HG02588 (cell line): ENCODE data around the gene ZNF513.
A peak's percentile ranks its signal among the peaks of the same experiment; 100 is the strongest.
"Not testable (repeated sequence)": the region's sequence is repeated elsewhere in the genome, so short reads cannot be mapped to it uniquely, and the experiment has no call there.

Source experiments
- ATAC-seq: cut with Tn5 transposase; IDR thresholded peaks from one replicate; pipeline ENCODE4 v1.9.1; 2021; ENCODE audit warnings: mild to moderate bottlenecking, moderate library complexity; ENCODE audit not compliant: unreplicated experiment

ZNF513 gene

GRCh38 chr2:27380626-27381545 lies at the start of gene ZNF513:
TSS of gene ZNF513 (minus strand) at chr2:27380734. CDS start at chr2:27380526, 208 bp downstream.
- ATAC-seq = peak; percentile 78

DNA sequence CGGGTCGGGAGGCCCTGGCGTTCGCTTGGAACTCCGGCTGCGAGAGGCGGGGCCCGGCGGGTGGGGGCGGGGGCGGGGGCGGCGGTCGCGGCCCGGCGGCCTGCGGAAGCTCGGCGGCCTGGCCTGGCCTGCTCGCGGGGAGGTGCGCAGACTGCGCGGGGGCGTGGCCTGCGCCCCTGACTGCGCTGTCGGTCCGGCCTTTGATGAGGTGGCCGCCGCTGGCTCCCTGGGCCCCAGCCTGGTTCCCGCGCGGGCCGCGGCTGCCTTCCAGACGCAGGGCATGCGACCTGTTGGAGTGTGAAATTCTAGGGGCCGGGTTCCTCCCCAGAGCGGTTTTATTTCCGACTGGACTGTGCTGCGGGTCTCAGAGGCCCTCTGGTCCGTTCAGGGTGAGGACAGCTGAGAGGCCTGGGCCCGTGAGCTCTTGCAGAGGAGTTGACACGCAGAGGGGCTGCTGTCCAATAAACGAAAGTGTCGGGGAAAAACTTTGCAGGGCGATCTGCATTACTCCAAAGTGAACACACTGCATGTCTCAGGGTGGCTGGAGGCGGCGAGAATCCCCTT lies 48.5 kb upstream of the ZNF513 start:
- ATAC-seq = peak; percentile 72

GRCh38 chr2:27428213-27428977 lies 47.9 kb upstream of the ZNF513 start, which contains the start of gene NRBP1:
TSS of gene NRBP1 (plus strand) at chr2:27428631. CDS start at chr2:27433274, 4,643 bp downstream.
- ATAC-seq = peak; percentile 85

- no peak for ATAC-seq
Observed at GRCh38 chr2:27427863-27428212, 47.3 kb upstream of the ZNF513 start.

DNA sequence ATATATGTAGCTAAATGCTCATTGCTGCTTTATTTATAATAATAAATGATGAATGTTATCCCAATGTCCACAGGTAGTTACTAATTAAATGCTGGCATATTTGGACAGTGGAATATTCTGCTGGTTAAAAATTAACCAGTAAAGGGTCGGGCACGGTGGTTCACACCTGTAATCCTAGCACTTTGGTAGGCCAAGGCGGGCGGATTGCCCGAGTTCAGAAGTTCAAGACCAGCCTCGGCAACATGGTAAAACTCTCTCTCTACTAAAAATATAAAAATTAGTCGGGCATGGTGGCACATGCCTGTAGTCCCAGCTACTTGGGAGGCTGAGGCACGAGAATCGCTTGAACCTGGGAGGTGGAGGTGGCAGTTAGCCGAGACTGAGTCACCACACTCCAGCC lies 44.5 kb upstream of the ZNF513 start:
- ATAC-seq = not testable (repeated sequence)

DNA sequence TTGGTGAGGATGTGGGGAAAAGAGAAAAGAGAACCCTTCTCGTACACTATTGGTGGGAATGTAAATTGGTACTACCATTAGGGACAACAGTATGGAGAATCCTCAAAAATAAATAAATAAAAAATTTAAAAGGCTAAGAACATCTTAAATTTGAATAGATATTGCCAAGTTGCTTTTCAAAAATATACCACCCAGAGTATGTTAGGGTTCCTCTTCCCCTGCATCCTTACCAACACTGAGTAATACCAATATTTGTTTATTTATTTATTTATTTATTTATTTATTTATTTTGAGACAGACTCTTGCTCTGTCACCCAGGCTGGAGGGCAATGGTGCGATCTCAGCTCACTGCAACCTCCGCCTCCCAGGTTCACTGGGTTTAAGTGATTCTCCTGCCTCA lies 42.4 kb upstream of the ZNF513 start:
- no peak for ATAC-seq

- no peak for ATAC-seq
Observed at GRCh38 chr2:27421660-27422250, 41.2 kb upstream of the ZNF513 start.

DNA sequence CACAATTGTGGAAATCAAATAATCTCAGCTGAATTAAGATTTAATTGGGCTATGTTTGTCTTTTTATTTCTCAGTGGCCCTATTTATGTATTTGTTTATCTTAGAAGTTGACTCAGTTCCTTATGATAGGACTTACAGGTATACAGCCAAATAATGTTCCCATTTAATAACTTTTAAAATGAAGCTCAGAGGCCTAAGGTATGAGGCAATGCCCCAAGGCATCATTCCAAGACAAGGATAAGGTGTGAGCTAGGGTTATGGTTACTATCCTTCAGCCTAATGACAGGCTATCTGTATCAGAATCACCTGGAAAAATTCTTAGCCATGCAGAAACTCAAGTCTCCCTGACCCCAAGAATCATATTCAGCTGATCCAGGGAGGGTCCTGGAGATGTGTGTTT lies 40.5 kb upstream of the ZNF513 start:
- no peak for ATAC-seq

DNA sequence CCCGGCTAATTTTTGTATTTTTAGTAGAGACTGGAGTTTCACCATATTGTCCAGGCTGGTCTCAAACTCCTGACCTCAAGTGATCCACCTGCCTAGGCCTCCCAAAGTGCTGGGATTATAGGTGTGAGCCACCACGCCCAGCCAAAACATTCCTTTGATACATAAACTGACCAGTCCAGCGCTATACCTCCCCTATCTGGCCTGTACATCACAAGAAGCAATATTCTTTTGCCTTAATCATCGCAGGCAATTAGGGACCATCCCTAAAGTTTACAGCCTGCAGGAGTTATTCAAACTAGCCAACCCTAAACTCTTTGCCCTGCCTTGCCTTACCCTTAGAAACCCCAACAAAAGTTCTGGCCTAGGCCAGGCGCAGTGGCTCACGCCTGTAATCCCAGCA lies 35.6 kb upstream of the ZNF513 start:
- no peak for ATAC-seq

GRCh38 chr2:27412419-27413152 lies 32.1 kb upstream of the ZNF513 start:
- no peak for ATAC-seq

DNA sequence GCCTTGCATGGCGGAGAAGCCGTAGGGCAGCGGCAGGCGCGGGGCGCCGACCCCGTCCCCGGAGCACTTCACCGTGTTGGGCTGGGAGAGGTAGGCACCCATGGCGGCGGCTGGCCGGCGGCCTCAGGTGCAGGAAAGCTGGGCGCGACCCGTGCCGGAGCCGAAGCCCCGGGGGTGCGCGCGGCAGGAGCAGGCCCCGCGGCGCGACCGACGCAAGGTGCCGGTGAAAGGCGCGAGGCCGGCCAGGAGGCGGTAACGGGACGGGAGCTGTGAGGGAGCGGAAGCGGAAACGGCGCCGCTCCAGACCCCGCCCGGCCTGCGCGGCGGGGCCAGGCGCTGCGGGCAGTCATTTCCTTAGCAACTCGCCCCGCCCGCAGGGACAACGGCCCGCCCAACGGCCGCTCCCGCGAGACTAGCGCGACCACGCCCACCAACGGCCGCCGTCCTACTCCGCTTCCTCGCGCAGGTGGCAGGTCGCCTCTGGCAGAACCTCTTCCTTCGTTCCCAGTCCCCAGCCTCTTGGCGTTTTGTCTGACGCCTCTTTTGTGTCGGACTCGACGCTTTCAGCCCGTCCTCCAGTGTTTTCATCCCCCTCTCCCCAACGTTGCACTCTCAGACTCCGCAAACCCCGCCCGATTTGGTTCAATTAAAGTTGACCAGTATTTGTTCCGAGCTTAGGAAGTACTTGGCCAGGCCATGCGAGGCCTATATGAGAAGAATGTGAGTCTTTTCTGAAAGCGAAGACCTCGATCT lies 29.0 kb upstream of the ZNF513 start, which contains the start of gene PPM1G:
TSS of gene PPM1G (minus strand) at position 271 of the 753 bp plus-strand sequence. CDS start at position 102, 169 bp downstream.
- peak; percentile 93 for ATAC-seq

GRCh38 chr2:27408601-27409320 lies 28.2 kb upstream of the ZNF513 start:
- peak; percentile 30 for ATAC-seq

DNA sequence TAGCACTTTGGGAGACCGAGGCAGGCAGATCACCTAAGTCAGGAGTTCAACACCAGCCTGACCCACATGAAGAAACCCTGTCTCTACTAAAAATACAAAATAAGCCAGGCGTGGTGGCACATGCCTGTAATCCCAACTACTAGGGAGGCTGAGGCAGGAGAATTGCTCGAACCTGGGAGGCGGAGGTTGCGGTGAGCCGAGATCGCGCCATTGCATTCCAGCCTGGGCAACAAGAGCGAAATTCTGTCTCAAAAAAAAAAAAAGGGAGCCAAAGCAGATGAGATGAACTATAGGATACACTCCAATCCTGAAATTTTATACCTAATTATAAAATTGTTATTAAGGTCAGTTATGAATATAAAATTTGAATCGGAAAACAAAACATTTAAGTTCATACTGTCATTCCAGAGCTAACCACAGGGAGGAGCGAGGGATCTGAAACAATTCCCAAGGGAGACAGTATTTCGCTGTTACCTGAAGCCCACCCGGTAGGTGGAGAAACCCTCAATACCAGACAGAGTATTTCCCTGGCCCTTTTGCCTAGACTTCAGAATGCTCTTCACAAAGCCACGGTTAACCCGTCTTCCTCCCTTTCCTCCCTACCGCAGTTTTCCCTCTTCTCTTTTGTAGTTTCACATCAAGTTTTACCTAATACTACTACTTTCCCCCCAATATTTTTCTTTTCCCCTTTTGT lies 27.4 kb upstream of the ZNF513 start:
- ATAC-seq = no peak

DNA sequence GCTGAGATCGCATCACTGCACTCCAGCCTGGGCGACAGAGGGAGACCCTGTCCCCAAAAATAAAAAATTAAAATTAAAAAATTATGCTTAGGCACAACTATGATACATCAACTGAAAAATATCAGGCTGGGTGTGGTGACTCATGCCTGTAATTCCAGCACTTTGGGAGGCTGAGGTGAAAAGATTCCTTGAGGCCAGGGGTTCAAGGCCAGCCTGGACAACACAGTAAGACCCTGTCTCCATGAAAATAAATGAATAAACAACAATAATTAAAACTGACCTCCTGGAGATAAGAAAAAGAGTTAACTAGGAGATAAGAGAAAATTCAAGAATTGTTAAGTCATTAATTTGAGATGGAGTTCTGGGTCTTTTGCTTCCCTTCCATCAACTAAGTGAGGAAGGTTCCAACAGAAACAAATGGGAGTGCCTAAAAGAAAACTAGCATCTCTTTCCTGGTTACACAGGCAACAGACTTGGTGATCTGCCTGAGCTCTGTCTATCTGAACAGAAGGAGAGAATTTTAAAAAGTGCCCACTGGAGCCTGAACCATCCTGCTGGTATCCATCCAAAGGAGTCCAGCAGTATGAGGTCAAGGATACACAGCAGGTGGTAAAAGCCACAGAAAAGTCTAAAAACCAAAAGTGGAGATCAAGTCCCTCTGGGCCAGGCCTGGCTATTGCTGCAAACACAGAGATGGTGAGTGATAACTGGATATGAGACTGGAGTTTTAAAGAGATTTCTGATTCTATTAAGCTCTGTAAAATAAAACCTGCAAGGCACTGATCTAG lies 20.0 kb upstream of the ZNF513 start:
- no peak for ATAC-seq

DNA sequence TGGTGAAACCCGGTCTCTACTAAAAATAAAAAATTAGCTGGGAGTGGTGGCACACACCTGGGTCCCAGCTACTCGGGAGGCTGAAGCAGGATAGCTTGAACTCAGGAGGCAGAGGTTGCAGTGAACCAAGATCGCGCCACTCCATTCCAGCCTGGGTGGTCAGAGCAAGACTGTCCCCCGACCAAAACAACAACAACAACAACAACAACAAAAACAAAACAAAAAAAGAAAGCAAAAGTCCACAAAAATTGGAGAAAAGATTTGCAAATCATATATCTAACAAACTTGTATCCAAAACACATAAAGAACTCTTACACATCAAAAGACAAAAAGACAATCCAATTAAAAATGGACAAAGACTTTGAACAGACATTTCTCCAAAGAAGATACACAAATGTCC lies 18.4 kb upstream of the ZNF513 start:
- no peak for ATAC-seq

DNA sequence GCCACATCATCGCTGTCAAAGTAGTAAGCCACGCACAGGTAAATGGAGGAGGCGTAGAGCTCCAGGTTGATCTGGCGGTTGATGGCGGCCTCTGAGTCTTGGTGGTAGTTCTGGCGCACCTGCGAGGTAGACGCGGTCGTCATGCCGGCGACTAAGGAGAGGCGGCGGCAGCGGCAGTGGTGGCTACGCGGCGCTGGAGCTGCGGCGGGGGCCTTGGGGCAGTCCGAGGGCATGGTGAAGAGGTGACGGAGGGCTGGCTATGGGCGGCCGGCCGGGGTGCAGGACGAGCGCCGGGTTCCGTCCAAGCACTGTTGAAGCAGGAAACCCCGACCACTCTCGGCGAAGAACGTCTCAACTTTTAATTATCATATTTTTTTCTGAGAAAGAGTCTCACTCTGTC lies 12.7 kb upstream of the ZNF513 start:
- no peak for ATAC-seq

DNA sequence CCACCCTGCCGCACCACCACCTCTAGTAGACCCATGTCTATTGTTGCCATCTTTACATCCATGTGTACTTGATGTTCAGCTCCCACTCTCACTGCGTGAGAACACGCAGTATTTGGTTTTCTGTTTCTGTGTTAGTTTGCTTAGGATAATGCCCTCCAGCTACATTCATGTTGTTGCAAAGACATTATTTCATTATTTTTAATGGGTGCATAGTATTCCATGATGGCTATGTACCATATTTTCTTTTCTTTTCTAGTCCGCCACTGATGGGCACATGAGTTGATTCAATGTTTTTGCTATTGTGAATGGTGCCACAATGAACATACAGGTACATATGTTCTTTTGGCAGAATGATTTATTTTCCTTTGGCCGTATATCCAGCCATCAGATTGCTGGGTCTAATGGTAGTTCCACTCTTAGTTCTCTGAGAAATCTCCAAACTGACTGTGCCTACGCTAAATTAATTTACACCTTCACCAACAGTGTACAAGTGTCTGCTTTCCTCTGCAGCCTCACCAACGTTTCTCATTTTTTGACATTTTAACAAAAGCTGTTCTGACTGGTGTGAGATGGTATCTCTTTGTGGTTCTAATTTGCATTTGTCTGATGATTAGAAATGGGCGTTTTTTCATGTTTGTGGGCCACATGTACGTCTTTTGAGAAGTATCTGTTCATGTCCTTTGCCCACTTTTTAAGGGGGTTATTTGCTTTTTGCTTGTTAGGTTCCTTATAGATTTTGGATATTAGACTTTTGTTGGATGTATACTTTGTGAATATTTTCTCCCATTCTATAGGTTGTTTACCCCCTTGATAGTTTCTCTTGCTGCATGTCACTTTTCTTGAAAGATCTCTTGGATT lies 10.5 kb upstream of the ZNF513 start:
- ATAC-seq = no peak
